Muscle layer of colon (tissue), 2 donors: Measurements from ENCODE around the gene NTRK3.

Source experiments
- H3K27ac ChIP-seq: one replicate; pipeline ENCODE4 v1.7.0; 2013; ENCODE audit warnings: low read depth, mild to moderate bottlenecking, low read length, moderate library complexity
- H3K27me3 ChIP-seq, 2 donors: one replicate each; pipeline ENCODE4 v1.7.0; 2013; ENCODE audit warnings: low read length in 2 of 2, mild to moderate bottlenecking in 2 of 2; ENCODE audit not compliant: insufficient read depth in 2 of 2, control insufficient read depth in 1 of 2
- H3K36me3 ChIP-seq: one replicate; pipeline ENCODE4 v1.7.0; 2013; ENCODE audit warnings: mild to moderate bottlenecking, low read length; ENCODE audit not compliant: insufficient read depth
- H3K4me1 ChIP-seq: one replicate; pipeline ENCODE4 v1.7.0; 2013; ENCODE audit warnings: mild to moderate bottlenecking, low read length; ENCODE audit not compliant: insufficient read depth
- H3K4me3 ChIP-seq, 2 donors: one replicate each; pipeline ENCODE4 v1.7.0; 2013; ENCODE audit warnings: low read length in 2 of 2, low read depth in 1 of 2, mild to moderate bottlenecking in 1 of 2, moderate library complexity in 1 of 2
- H3K9ac ChIP-seq: one replicate; pipeline ENCODE4 v1.7.0; 2013; ENCODE audit warnings: low read length
- H3K9me3 ChIP-seq: one replicate; pipeline ENCODE4 v1.7.0; 2013; ENCODE audit warnings: mild to moderate bottlenecking, low read length
- donor health status: abdominal sarcoma.
- donor health status: Adenocarcinoma of cecum.

The NTRK3 gene

DNA sequence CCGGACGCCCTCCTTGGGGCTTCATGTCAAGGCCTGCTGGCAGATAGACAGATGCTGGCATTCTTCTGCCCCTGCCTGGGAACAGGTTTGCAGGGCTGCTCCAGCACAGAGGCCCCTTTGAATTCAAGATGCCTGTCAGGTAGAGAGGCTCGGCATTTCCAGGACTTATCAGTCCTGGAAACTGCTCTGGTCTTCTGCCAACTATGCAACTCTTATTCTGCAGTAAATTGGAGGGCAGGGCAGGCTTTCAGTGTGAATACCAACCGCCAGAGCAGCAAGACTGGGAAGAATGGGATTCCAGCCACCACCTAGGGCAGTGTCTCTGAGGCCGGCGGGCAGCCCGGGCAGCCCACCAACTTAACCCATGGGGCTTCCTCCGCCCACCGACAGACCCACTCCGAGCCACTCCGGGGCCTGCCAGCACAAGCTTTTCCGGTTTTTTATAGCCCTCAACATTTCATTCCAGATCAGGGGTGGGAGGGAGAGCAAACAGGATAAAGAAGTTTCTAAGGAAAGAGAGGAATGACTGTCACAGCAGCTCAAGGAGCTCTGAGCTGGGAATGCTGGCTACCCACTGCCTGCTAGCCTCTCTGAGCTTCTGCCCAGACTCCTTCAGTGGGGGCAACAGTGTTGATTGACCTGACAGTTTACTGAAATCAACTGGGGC is 140.9 kb downstream of the NTRK3 start:
- Histone ChIP-seq H3K27me3 (no peaks in the 10 kb centered on the region), H3K27ac (no peak overlapping the region), H3K9ac (no peak overlapping the region), H3K4me1 (no peaks in the 10 kb centered on the region), H3K9me3 (no peaks in the 10 kb centered on the region), H3K36me3 (no peaks in the 10 kb centered on the region), H3K4me3 (no peak overlapping the region)

DNA sequence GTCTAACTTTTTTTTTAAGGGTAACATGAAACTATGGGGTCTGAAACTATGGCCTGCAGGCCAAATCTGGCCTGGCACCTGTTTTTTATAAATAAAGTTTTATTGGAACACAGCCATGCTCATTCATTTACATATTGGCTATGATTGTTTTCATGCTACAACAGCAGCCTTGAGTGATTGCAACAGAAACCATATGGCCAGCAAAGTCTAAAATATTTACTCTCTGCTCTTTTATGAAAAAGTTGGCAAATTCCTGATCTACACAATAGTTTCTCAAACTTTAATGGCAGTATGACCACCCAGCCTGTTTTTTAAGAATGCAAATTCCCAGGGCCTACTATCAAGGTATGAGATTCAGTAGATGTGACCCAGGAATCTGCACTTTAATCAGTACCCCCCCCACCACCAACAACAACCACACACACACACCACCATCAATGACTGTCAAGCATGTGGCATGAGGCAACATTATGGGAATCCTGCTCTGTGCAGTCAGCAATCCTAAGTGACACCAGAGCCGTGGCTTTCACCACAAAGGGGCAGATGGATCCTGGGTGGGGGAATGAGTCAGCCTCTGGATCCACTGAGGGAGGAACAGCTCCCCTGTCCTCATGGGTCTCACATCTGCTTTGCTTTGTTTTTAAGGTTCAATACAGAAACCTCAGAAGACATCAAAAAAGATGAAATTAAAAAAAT is 142.8 kb downstream of the NTRK3 start:
- Histone ChIP-seq H3K4me1 (peaks cover 3% of the 10 kb centered on the region), H3K9ac (no peak overlapping the region), H3K4me3 (no peak overlapping the region), H3K27me3 (no peaks in the 10 kb centered on the region), H3K36me3 (no peaks in the 10 kb centered on the region), H3K27ac (no peak overlapping the region), H3K9me3 (no peaks in the 10 kb centered on the region)

DNA sequence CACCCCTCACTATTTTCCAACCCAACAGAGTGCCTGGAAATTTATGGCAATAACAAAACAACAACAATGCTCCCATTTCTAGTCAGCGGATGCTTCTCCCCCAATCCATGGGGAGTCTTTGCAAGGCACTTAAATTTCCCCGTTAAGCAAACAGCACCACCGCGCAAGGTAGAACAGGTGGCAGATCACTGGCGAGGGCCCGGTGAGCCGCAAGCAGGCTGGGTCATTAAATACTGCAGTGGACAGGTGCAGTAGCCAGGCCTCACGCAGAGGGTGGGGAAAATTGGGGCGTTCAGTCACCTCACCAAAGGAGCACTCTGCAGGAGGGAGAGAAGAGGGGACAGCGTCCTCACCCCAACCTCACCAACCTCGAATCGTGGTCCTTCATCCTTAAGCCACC is 147.5 kb downstream of the NTRK3 start:
- H3K27me3 ChIP-seq, result no peaks in the 10 kb centered on the region
- H3K9ac ChIP-seq, result no peak overlapping the region
- H3K4me1 ChIP-seq, result peaks cover 9% of the 10 kb centered on the region
- H3K9me3 ChIP-seq, result no peaks in the 10 kb centered on the region
- no peak overlapping the region for H3K4me3 ChIP-seq
- H3K27ac ChIP-seq, result no peak overlapping the region
- no peaks in the 10 kb centered on the region for H3K36me3 ChIP-seq

DNA sequence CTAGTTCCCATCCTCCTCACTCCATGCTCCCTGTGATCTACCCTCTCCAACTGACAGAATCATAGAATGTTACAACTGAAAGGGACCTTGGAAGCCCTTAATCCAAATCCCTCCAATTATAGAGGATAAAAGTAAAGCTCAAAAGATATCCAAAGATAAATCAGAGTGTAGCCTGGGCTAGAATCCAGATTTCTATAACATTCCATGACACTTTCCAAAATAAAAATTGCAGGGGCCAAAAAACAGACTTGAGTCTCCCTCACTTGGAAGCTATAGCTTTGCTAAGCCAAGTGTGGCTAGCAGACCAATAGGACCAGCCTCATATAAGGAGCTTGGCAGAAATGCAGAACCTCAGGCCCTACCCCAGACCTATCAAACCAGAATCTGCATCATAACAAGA is 148.1 kb downstream of the NTRK3 start:
- H3K4me3 ChIP-seq, result no peak overlapping the region
- no peak overlapping the region for H3K27ac ChIP-seq
- H3K36me3 ChIP-seq, result no peaks in the 10 kb centered on the region
- H3K4me1 ChIP-seq, result peaks cover 9% of the 10 kb centered on the region
- no peak overlapping the region for H3K9ac ChIP-seq
- H3K9me3 ChIP-seq, result no peaks in the 10 kb centered on the region
- no peaks in the 10 kb centered on the region for H3K27me3 ChIP-seq

DNA sequence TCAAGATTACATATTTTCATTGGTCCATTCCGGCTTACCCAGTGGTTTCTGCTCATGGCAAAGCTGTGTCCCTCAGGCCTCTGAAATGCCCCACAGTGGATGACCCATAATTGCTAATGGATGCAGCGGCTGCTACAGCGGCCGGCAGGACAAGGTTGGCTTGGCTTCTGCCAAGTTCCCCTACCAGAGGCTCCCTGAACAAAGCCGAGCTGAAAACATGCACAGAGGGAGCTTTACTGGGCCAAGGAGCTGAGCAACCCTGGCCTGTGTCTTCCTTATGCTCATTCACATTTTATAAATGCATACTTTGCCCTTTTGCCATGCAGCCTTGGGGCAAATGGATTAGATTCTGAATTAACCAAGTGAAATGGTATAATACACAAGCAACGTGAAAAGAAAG is 150.5 kb downstream of the NTRK3 start:
- Histone ChIP-seq H3K9ac (no peak overlapping the region), H3K27me3 (no peaks in the 10 kb centered on the region), H3K4me1 (peaks cover 9% of the 10 kb centered on the region), H3K36me3 (no peaks in the 10 kb centered on the region), H3K9me3 (no peaks in the 10 kb centered on the region), H3K27ac (no peak overlapping the region), H3K4me3 (no peak overlapping the region)

DNA sequence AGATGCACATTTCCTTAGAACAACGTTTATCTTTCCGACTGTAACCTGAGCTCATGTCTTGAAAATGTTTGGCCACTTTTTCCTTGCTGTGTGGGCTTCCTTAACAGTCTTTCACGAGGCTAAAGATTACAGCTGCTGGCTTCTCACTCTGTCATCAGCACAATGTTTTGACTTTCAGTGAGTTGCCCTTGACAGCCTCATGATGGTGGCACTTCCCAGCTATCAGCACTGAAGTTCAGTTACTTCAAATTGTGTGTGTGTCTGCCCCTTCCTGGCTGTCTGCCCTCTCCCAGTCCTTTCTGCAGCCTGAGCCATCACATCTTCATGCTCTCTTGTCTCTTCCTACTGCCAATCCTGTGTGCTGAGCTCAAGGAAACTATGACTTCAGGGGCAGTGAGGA is 152.2 kb downstream of the NTRK3 start:
- no peaks in the 10 kb centered on the region for H3K36me3 ChIP-seq
- no peak overlapping the region for H3K27ac ChIP-seq
- no peak overlapping the region for H3K4me3 ChIP-seq
- no peaks in the 10 kb centered on the region for H3K9me3 ChIP-seq
- H3K9ac ChIP-seq, result no peak overlapping the region
- no peaks in the 10 kb centered on the region for H3K27me3 ChIP-seq
- H3K4me1 ChIP-seq, result peaks cover 18% of the 10 kb centered on the region

DNA sequence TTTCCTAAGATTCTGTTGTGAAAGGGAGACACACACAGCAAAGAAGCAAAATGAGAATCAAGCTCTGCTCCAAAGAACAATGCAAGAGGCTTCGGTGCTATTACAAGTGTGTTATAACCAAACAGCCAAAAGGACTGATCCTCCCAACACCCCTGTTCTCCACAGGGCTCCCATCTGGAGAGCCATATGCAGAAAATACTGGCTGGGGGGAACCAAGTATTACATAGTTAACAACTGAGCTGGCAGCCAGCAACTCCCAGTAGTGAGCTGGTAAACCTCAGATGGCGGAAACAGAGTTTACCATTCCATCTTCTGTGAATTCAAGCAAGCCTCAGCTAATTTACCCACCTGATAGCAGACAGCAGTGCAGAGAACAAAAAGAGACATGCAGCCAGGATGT is 156.4 kb downstream of the NTRK3 start:
- no peak overlapping the region for H3K27ac ChIP-seq
- H3K4me1 ChIP-seq, result peaks cover 22% of the 10 kb centered on the region
- no peak overlapping the region for H3K9ac ChIP-seq
- no peaks in the 10 kb centered on the region for H3K9me3 ChIP-seq
- H3K4me3 ChIP-seq, result no peak overlapping the region
- H3K27me3 ChIP-seq, result no peaks in the 10 kb centered on the region
- no peaks in the 10 kb centered on the region for H3K36me3 ChIP-seq

DNA sequence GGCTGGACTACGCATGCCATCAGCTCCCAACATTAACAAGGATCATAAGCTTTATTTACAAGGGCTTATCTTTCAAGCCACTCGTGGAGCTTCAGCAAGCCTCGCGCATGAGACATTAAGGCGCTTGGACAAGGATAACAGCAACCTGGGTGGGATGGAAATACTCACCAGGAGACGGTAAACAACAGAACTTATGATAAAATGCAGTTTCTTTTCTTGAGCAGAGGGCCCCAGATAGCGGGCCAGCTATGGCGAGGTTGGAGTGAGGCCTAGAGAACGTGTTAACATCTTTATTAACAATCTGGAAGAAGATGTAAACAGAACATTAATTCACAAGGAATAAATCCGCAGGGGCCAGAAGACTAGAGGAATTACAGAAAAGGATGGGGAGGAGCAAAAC is 158.2 kb downstream of the NTRK3 start:
- H3K4me1 ChIP-seq, result peaks cover 22% of the 10 kb centered on the region
- no peaks in the 10 kb centered on the region for H3K36me3 ChIP-seq

DNA sequence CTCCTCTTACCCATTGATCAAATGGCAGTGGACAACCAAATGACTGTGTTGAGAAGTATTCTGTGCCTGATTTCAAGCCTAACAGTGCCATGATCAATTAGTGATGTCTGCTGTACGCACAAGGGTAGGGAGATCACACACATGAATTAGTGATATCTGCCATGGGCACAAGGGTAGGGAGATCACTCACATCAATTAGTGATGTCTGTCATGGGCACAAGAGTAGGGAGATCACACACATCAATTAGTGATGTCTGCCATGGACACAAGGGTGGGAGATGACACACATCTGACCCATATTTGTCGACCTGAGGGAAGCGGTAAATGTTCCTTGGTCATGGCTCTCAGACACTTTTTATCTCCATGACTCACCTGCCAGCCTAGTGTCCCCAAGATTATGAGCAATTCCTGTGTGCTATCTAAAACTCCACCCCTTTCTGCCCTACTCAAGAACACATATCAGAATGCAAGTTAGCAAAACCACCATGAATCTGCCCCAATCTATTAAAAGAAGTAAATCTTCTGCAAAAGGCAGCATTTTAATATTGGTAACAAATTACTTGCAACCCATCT is 165.0 kb downstream of the NTRK3 start:
- H3K4me1 ChIP-seq, result no peaks in the 10 kb centered on the region
- H3K9ac ChIP-seq, result no peak overlapping the region
- H3K4me3 ChIP-seq, result no peak overlapping the region

More for the DNA sequence above, 158.2 kb downstream of the NTRK3 start:
- H3K27ac ChIP-seq, result no peak overlapping the region
- no peaks in the 10 kb centered on the region for H3K27me3 ChIP-seq
- H3K4me3 ChIP-seq, result peak overlapping the region in 1 of 2 donors; percentile 7
- no peak overlapping the region for H3K9ac ChIP-seq
- H3K9me3 ChIP-seq, result no peaks in the 10 kb centered on the region

DNA sequence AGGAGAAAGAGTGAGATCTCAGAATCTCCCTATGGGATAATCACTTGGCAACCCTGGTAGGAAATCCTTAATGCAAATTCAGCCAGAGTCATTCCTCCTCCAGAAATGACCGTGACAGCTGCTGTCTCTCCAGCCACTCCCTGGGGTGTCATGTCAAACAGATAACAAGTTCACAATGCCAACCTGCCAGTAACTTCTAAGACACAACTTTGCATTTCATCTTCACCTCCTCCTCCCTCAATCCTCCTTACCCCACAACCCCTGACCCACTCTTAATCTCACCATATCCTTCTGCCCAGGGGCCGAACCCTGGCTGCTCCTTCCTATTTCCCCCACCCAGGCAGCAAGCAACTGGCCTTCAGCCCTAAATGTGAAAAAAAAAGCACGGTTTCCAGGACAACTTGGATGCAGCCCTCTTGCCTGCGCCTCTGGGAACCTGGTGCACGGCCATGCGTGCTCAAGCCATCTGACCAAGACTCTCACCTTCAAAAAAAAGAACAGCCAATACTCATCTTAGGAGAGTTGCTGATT is 166.0 kb downstream of the NTRK3 start:
- Histone ChIP-seq H3K4me1 (no peaks in the 10 kb centered on the region), H3K36me3 (no peaks in the 10 kb centered on the region), H3K4me3 (no peak overlapping the region), H3K27ac (no peak overlapping the region), H3K9ac (no peak overlapping the region), H3K27me3 (no peaks in the 10 kb centered on the region), H3K9me3 (peaks cover 6% of the 10 kb centered on the region)

More for the DNA sequence above, 165.0 kb downstream of the NTRK3 start:
- H3K27me3 ChIP-seq, result no peaks in the 10 kb centered on the region
- no peaks in the 10 kb centered on the region for H3K36me3 ChIP-seq
- no peak overlapping the region for H3K27ac ChIP-seq
- H3K9me3 ChIP-seq, result peaks cover 6% of the 10 kb centered on the region

DNA sequence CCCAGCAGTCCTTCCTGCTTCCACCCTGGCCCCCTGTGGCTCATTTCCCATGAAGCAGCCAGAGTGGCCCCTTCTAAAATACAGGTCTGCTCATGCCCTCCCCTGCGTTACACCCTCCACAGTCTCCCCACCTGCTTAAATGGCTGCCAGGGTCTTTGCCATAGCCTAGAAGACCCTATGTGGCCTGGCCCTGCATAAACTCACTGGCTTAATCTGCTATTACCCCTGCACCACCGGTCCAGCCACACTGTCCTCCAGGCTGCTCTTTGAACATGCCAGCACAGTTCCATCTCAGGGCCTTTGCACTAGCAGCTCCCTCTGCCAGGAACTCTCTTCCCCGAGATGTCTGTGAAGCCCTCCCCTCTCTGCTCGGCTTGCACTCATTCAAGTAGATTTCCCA is 166.8 kb downstream of the NTRK3 start:
- H3K9ac ChIP-seq, result no peak overlapping the region
- peaks cover 6% of the 10 kb centered on the region for H3K9me3 ChIP-seq
- no peaks in the 10 kb centered on the region for H3K36me3 ChIP-seq
- H3K4me3 ChIP-seq, result no peak overlapping the region
- H3K27ac ChIP-seq, result no peak overlapping the region
- no peaks in the 10 kb centered on the region for H3K27me3 ChIP-seq
- H3K4me1 ChIP-seq, result no peaks in the 10 kb centered on the region
